Fibroblast of skin of left biceps (primary cell): ENCODE results near the gene DLG2.
"Not testable (repeated sequence)": the region's sequence is repeated elsewhere in the genome, so short reads cannot be mapped to it uniquely, and the experiment has no call there.

Source experiments
- DNase-seq, 2 experiments: peaks; one replicate each; pipeline ENCODE4 v3.0.0-alpha.2; 2013; ENCODE audit warnings: low read depth in 2 of 2

Gene DLG2

GRCh38 chr11:85643191-85643614 lies 16.1 kb upstream of the DLG2 start:
- no peak for DNase-seq

GRCh38 chr11:85634747-85635146 lies 7.6 kb upstream of the DLG2 start:
- no peak for DNase-seq

- DNase-seq, result no peak
Measured at GRCh38 chr11:85628771-85629341, 1.7 kb upstream of the DLG2 start.

- peak; percentile 92 for DNase-seq
Measured at GRCh38 chr11:85627998-85628770, 1.0 kb upstream of the DLG2 start, which contains the start of gene TMEM126B. TMEM126B (plus strand) TSS chr11:85628593; CDS start chr11:85628608, 15 bp downstream.

- no peak for DNase-seq
Measured at GRCh38 chr11:85626496-85626895, 648 bp downstream of the DLG2 start.

GRCh38 chr11:85620256-85620655 lies 6.9 kb downstream of the DLG2 start:
- DNase-seq, result no peak

GRCh38 chr11:85619499-85619898 lies 7.6 kb downstream of the DLG2 start:
- no peak for DNase-seq

- not testable (repeated sequence) for DNase-seq
Measured at GRCh38 chr11:85611643-85612042, 15.5 kb downstream of the DLG2 start.

GRCh38 chr11:85609286-85609685 lies 17.9 kb downstream of the DLG2 start:
- not testable (repeated sequence) for DNase-seq

- not testable (repeated sequence) for DNase-seq
Measured at GRCh38 chr11:85608621-85609020, 18.5 kb downstream of the DLG2 start.

- DNase-seq, result not testable (repeated sequence)
Measured at GRCh38 chr11:85606237-85606636, 20.9 kb downstream of the DLG2 start.

- DNase-seq, result no peak
Measured at GRCh38 chr11:85603220-85603619, 23.9 kb downstream of the DLG2 start.

- DNase-seq, result no peak
Measured at GRCh38 chr11:85602526-85603213, 24.5 kb downstream of the DLG2 start.

- no peak for DNase-seq
Measured at GRCh38 chr11:85599083-85599482, 28.1 kb downstream of the DLG2 start.

- no peak for DNase-seq
Measured at GRCh38 chr11:85596886-85597285, 30.3 kb downstream of the DLG2 start.

GRCh38 chr11:85595285-85595884 lies 31.8 kb downstream of the DLG2 start:
- no peak for DNase-seq

- DNase-seq, result no peak
Measured at GRCh38 chr11:85590848-85591483, 36.2 kb downstream of the DLG2 start.

- no peak for DNase-seq
Measured at GRCh38 chr11:85589373-85589772, 37.8 kb downstream of the DLG2 start.

- no peak for DNase-seq
Measured at GRCh38 chr11:85582111-85582510, 45.0 kb downstream of the DLG2 start.

- no peak for DNase-seq
Measured at GRCh38 chr11:85575388-85575787, 51.8 kb downstream of the DLG2 start.

GRCh38 chr11:85572056-85572455 lies 55.1 kb downstream of the DLG2 start:
- DNase-seq, result no peak

- DNase-seq, result no peak
Measured at GRCh38 chr11:85569525-85569924, 57.6 kb downstream of the DLG2 start.
